Measurements from ENCODE around the gene TEC.
"Not testable (repeated sequence)": the region's sequence is repeated elsewhere in the genome, so short reads cannot be mapped to it uniquely, and the experiment has no call there.

Gene TEC

DNA sequence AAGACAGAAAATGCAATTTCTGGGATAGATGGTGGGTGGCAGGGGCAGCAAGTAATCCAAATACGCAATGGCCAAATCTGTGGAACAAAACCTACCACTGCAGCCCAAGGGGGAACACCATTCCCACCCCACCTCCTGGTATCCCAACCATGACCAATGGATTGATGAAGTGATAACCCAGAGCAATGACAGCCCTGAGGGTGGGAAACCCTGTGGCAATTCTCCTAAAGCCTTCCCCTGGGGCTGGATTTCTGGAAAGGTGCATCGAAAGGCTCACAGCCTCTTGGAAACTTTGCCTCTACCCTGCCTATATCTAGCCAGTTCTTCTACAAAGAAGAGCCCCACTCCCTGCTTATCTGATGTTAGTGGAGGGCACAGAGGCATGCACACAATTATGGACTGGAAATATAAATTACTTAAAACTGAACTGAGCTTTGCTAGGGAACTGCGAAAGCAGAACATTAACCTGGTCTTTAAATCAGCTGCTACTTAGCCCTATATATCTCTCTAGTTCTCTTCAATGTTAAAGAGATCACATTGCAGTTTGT, 75.6 kb downstream of the TEC start:
- no peak for DNase-seq

DNA sequence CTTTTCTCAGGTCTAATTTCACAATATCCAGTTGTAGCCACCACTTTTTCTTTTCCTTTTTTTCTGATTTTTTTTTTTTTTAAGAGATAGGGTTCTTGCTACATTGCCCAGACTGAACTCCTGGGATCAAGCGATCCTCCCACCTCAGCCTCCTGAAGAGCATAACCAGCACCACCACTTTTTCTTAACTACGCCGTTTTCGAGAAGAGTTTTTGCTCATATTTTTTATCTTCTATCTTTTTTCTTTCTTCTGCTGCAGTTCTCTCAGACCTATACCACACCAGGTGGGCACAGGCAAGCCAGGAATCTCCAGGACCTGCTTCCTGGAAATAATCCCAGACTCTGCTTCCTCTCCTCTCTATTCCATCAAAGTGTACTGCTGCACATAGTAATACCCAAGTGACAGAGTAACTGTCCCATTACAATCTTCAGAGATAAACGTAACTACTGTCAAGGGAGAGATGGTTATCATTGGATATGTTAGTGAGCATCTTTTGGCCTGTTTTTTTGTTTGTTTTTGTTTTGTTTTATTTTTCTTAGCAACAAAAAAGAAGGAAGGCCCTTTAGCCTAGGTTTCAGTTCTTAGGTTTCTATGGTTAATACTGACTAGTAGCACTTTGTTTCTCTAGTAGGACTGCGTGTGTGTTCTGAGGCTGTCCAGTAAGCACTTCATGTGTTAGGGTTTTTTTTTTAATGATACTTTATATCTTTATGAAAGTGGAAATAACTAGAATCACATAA, 76.4 kb downstream of the TEC start:
- no peak for DNase-seq

DNA sequence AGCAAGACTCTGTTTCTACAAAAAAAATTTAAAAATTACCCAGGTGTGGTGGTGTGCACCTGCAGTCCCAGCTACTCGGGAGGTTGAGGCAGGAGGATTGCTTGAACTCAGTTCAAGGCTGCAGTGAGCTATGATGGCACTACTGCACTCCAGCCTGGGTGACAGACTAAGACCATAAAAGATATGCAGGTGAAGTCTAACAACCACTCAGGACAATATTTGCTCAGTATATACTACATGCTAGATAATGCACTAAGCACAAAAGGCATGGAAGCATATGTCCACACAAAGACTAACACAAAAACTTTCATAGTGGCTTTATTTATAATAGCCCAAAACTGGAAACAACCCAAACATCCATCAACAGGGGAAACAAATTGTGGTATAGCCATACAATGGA, 77.9 kb downstream of the TEC start:
- no peak for DNase-seq

DNA sequence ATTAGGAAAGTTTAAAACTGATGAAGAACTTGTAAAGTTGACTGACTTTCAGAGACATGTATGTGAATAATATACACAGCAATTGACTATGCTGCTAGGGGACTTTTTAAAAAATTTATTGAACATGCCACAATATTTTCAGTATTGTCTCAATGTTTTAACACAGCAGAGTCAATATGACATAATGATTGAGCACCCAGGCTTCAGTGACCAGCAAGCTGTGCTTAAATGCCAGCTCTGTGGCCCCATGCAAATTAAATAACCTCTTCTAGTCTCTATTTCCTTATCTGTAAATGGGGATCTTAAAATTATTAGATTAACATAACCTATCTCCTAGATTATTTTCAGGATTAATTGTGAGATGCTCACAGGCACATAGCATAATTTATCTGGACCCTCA, 78.8 kb downstream of the TEC start:
- DNase-seq: no peak

DNA sequence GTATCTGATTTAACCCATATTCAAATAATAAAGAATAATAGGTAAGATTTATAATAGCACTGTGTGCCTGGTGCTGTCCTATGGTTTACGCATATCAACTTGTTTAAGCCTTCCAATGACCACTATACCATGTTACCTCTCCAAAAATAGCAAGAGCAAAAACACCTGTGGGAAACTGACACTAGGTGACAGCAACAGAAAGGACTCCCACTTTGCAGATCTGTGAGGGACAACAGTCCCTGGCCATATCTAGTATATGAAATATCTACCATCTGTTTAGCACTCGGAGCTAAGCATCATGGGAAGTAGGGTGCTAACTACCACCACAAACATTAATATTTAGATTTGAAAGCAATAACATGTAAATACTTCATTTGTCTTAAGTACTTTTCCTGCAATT, 79.9 kb downstream of the TEC start:
- DNase-seq: no peak

DNA sequence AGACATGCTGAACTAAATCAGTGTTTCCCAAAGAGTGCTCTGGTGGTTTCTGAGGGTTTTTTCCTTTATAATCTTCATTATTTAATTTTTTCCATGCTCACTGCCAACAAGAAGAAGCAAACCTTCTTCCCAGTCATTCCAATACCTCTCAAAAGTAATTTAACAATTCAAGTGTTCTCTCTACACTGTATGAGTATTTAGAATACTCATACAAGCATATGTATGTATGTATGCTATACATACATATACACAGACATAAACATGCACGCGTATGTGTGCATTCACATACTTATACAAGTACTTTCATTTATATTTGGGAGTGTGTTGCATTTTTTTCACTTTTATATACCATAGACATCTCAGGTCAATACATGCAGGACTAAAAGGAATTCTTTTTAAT, 81.2 kb downstream of the TEC start:
- DNase-seq: no peak

DNA sequence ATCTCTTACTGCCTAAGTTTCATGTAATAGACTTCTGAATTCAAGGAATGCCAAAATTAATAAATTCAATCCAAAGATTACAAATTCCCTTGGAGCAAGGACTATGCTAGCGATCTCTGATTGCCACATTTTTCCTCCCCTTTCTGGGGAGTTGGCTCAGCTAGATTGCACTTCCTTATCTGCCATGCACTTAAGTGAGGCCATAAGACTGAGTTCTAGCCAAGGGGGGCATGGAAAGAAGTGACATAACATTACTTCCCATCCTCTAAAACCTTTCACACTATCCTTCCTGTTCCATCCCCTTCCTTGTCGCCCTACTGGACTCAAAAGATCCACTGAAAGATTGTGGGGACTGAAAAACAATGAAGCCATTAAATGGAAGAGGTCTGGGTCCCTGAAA, 81.8 kb downstream of the TEC start:
- DNase-seq: no peak

DNA sequence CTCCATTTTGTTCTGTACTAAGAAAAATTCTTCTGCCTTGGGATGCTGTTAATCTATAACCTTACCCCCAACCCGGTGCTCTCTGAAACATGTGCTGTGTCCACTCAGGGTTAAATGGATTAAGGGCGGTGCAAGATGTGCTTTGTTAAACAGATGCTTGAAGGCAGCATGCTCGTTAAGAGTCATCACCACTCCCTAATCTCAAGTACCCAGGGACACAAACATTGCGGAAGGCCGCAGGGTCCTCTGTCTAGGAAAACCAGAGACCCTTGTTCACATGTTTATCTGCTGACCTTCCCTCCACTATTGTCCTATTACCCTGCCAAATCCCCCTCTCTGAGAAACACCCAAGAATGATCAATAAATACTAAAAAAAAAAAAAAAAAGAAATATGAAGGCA, 82.6 kb downstream of the TEC start:
- not testable (repeated sequence) for DNase-seq

DNA sequence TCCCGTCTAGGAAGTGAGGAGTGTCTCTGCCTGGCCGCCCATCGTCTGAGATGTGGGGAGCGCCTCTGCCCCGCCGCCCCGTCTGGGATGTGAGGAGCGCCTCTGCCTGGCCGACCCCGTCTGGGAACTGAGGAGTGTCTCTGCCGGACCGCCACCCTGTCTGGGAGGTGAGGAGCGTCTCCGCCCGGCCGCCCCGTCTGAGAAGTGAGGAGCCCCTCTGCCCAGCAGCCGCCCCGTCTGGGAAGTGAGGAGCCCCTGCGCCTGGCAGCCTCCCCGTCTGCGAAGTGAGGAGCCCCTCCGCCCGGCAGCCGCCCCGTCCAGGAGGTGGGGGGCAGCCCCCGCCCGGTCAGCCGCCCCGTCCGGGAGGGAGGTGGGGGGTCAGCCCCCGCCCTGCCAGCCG, 83.2 kb downstream of the TEC start:
- DNase-seq: not testable (repeated sequence)

DNA sequence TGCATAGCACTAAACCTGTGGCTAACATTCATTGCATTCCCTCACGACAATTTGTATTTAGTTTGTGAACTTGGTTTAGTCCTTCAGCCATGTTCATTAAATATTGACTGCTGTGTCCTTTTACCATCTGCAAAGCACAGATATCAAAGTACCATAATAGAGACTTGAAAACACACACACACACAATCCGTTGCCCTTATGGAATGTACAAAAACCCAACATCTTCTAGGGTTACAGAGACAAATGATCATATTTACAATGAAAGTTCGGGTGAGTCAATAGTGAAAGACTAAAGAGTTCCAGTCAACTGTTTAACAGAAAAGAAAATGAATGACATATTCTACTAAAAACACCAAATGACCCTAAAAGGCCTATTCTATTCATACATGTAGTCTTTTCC, 84.8 kb downstream of the TEC start:
- no peak for DNase-seq

DNA sequence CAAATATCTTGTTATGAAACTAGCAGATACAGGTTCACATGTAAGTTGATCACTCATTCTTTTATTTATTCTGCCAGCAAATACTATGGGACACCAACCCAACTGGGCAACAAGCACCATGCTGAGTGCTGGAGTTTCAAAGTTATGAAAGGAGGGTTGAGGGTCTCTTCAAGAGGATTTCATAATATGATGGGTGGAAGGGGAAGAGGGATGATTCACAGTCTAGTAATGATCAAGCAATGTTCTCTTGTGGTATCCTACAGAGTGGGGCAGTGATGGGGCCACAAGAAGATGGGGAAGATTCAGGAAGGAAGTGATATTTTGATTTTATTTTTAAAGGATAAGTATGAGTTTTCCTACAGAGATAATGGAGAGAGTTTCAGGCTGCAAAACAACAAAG, 89.4 kb downstream of the TEC start:
- no peak for DNase-seq

DNA sequence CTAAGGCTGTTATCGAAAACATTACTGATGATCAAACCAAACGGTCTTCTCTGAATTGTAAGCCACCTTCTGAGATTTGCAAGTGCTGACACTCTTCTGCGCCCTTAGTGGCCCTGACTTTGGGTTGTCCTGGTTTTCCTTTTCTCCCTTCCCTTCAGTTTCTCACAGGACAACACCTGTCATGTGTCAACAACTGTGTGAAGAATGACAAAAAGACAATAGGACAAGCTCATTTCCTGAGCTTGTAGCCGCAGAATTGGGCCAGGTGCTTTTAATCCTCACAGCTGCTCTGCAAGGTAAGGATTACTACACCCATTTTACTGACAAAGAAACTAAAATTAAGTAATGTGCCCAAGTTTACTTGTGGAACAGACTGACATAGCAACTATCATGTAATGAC, 90.7 kb downstream of the TEC start:
- DNase-seq: peak; percentile 78

DNA sequence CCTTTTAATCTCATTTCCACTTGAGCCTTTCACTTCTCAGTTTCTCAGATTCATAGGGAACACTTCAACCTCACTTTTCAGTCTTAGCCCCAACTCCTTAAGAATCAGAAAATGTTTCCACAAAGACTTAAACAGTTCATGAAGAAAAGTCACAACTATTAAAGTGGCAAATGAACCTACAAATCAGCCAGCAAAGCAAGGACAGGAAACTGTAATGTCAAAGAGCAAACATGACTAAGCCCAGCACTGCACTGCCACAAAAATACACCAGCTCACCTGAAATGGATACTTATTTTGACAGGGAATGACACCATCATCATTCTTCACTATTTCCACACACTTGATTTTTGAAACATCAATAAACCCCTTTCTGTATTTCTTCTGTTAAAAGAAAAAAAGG, 93.8 kb downstream of the TEC start:
- DNase-seq: no peak

DNA sequence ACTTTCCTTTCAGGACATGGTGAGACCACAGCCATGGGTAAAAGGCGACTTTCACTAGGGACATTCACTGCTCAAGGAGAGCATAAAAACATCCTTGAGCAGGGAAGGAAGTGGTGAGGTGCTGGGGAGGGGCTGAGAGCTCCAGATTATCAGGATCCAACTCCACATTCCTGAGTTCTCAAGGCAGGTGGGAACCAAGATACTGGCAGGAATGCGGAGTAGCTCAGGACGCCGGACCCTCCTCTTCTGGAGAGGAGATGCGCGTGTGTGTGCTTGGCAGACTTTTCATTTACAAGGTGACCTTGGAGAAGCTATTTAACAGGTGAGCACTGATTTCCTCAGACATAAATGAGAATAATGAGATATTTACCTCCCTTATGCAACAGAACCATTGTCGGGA, 94.3 kb downstream of the TEC start:
- DNase-seq: no peak

DNA sequence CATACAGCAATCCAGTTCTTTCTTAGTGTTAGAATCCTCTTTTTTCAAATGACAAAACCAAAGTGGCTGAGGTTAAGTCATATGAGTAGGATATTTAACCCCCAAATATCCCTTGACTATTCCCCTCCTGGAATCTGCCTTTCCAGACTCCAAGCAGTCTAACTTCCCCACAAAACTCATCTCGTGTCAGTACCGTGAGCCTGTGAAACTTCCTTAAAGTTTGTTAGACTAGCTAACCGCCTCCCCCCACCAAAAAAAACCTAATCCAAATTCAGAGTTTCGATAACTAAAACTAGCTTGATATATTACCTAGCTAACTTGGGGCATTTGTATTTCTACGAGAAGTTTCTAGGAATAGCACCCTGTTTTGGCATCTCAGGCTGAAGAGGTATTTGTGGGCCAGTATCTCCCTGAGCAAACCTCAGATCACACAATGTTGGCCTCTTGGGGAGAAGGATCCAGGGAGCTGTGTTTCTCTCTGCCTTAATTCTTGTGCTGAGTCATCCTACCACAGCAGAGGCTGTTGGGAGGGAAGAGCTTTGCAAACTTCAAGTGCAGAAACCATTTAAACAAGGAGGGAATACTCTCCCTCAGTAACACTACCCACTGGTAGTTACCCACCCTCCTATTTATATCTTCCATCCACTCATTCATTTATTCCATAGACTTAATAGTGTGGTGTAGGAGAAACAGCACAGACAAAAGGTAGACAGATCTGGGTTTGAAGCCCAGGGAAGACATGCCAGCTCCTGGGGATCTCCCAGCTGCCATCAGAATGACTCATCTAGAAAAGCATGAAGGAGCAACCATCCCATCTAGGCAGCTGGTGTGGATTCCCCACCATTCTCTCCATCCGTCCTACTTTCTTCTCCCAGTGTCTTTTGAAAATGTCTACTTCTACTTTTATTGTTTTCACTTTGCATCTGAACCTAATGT, 96.3 kb downstream of the TEC start:
- no peak for DNase-seq

DNA sequence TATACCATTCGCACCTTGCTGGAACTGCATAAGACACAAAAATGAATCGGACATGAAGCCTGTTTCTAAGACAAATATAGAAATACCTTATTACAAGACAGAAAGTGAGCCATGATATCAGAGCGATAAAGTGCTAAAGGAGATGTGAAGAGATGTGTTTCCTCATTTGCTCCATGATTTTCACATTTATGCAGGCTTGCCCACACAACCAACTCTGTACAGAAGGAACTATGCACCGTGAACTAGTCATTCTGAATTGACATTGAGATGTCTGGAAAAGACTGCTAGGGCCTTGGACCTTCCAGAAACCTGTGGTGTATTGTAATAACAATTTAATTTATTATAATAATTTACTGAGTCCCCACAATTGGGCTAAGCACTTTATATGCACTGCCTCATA, 97.0 kb downstream of the TEC start:
- no peak for DNase-seq

DNA sequence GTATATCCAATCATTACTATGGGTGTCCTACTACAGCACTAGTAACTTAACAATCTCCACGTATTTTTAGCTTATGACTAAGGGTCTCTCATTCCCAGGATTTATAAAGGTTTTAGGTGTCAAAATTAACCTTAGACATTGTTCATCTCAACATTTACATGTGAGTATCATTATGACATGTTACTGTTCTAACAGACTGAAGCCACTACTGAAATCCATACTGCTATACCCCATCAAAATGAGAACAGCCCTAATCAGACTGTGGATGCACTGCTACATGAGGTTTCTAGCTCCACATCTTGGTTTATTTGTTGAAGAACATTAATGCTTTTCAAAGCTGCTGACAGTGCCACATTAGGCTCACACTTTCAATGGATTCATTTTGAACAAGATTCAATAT, 100.0 kb downstream of the TEC start:
- DNase-seq: no peak

DNA sequence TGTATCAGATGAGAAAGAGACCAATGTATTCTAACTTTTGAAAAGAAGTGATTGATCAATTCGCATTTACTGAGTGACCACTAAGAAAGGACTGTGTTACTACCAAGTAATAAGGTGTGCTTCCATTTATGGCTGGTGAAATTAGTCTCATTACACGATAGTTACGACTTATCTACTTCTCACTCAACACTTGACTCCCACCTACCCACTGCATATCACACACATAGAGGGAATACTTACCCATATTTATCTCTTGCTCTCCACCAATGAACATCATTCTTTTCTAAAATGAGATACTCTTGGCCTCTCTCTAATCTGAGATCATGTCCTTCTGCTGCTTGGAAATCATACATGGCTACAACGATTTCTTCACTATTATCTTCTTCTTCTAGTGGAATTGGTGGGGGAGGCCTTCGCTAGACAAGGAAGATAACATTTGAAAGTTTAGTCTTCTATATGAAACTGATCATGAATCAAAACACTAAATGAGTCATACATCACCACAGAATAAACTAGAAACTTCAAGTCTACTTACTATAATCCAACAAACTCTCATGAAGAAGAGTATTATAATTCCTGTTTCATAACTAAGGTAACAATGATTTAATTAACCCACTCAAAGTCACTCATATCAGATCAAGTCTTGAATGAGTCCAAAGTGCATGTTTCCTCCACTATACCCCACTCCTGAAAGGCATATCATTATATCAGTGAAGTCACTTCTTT, 101.9 kb downstream of the TEC start:
- no peak for DNase-seq

DNA sequence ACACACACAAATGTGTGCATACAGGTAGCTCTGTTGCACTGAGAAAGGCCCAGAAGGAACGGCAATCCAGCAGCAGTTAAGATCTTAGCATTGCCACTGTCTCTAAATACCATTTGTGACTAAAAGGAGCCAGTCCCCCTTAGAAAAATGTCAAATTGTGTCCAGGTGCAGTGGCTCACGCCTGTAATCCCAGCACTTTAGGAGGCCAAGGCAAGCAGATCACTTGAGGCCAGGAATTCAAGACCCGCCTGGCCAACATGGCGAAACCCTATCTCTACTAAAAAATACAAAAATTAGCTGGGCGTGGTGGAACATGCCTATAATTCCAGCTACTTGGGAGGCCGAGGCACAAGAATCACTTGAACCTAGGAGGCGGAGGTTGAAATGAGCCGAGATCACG, 105.1 kb downstream of the TEC start:
- not testable (repeated sequence) for DNase-seq

DNA sequence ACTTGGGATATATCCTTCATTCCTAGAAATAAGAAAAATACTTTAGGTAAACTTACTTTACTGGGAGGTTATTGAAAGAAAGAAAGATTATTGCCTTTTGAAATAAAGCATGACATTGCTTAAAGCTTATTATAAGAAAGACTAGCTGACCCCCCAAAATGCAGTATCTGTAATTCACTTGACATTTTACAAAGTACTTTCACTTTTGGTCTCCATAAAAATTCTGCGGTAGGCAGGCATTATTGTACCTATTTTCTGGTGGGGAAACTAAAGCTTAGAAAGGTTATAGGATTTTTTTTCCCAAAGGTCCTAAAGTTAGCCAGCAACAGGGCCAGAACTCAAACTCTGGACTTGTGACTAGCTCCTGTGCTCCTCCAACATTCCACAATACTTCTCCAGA, 105.9 kb downstream of the TEC start:
- DNase-seq: no peak

DNA sequence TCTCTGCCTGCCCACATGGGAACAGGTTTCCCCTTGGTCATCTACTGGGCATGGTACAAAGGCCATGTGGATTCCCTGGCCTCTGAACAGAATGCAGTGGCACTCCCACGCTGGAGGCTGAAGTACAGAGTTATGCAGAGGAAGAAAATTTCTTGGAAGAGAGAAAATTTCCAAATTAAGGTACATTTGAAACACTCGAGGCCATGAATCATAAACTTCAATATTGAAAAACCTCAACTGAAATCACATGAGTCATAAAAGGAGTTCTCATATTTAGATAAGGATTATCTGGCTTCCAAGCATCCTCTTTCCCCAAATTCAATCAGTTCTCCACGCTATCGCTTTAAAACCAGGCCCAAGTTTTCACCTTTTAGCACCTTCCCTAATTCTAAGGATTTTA, 107.5 kb downstream of the TEC start:
- DNase-seq: no peak

DNA sequence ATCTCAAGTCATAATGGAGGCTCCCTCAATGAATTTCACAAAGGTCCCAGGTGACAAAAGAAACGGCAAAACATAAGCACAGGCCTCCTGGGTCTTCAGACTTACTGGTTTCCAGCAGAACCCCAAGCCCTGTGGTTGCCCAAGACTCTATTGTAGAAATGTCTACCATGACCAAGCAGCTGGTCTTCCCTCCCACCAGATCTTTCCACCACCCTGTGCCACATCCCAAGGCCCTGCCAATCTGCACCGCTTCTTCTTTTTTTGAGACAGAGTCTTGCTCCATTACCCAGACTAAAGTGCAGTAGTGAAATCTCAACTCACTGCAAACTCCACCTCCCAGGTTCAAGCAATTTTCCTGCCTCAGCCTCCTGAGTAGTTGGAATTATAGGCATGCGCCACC, 112.4 kb downstream of the TEC start:
- no peak for DNase-seq

DNA sequence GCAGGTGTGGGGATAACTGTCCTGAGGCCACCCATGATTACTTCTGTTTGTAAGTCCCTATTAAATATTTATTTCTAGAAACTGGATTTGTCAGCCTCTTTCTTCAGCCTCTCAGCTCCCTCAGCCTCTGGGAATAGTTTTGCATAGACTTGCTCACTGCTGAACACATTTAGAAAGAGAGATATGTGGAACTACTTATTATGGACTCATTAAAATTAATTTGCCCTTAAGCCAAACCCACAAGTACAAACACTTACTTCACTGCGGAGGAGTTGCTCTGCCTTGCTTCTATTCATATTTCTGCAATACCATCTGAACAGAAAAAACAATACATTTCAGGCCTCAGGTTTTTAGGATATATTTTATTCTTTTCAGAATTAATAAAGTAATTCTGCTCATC, 113.2 kb downstream of the TEC start:
- DNase-seq: no peak

All from NCI-H2029 (cell line).